Fibroblast of villous mesenchyme (primary cell): ENCODE measurements around the gene GIPC3. TPM values are rescaled to one million over a fixed set of nuclear protein-coding genes. Genes with fewer than 3 reads are reported as not detected.
A peak's percentile ranks its signal among the peaks of the same experiment; 100 is the strongest.

Source experiments
- DNase-seq: peaks from one replicate; pipeline ENCODE4 v3.0.0-alpha.2; 2010; ENCODE audit warnings: low read depth
- H3K4me3 ChIP-seq: 2 replicates; pipeline ENCODE4 v1.5.1; 2011; ENCODE audit warnings: low read depth, mild to moderate bottlenecking, low read length
- total RNA-seq: library from RNA; depleted of rRNA; stranded (reverse); fragments of >200 nt; gene quantifications from 2 replicates; pipeline ENCODE4 v1.2.3, GENCODE V29; 2012
- TF ChIP-seq, protein P1 (sequence below): IDR thresholded peaks from 2 replicates; pipeline ENCODE4 v1.5.1; 2012; ENCODE audit warnings: low read depth, mild to moderate bottlenecking, low read length; ENCODE audit not compliant: insufficient read depth

GIPC3 gene
- total RNA-seq, 1 donor: 0.43 TPM

DNA sequence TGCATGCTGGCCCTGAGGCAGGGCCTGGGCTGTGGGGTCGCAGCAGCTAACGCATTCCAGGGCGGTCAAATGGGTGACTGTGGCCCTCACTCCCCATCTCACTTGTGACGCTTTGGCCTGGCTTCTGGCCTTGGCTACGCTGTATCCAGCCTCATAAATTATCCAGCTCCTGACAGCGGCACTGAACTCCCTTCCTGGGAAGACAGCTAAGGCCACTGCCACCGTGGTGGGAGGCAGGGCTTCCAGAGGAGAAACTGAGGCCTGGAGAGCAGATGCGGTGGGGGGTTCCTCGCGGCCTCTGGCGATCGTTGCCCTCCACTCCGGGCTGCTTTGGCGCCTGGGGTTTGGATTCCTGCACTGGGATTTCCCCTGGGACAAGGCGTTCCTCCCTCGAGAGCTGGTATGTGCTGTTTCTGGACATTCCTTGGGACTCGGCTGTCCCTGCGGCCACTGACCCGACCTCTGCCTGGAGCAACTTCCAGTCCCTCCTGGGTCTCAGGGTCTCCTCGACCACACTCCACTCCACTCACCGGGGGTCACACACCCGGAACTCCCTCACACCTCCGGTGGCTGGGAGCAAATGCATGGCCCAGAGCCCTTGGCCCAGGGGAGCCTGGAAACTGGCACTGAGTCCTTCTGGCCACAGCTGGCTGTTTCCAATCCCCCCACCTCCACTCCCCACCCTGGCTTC is 18.0 kb downstream of the GIPC3 start:
- TF ChIP-seq, protein P1, sequence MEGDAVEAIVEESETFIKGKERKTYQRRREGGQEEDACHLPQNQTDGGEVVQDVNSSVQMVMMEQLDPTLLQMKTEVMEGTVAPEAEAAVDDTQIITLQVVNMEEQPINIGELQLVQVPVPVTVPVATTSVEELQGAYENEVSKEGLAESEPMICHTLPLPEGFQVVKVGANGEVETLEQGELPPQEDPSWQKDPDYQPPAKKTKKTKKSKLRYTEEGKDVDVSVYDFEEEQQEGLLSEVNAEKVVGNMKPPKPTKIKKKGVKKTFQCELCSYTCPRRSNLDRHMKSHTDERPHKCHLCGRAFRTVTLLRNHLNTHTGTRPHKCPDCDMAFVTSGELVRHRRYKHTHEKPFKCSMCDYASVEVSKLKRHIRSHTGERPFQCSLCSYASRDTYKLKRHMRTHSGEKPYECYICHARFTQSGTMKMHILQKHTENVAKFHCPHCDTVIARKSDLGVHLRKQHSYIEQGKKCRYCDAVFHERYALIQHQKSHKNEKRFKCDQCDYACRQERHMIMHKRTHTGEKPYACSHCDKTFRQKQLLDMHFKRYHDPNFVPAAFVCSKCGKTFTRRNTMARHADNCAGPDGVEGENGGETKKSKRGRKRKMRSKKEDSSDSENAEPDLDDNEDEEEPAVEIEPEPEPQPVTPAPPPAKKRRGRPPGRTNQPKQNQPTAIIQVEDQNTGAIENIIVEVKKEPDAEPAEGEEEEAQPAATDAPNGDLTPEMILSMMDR: no peak
- DNase-seq: no peak
- H3K4me3 ChIP-seq: no peak overlapping the region

DNA sequence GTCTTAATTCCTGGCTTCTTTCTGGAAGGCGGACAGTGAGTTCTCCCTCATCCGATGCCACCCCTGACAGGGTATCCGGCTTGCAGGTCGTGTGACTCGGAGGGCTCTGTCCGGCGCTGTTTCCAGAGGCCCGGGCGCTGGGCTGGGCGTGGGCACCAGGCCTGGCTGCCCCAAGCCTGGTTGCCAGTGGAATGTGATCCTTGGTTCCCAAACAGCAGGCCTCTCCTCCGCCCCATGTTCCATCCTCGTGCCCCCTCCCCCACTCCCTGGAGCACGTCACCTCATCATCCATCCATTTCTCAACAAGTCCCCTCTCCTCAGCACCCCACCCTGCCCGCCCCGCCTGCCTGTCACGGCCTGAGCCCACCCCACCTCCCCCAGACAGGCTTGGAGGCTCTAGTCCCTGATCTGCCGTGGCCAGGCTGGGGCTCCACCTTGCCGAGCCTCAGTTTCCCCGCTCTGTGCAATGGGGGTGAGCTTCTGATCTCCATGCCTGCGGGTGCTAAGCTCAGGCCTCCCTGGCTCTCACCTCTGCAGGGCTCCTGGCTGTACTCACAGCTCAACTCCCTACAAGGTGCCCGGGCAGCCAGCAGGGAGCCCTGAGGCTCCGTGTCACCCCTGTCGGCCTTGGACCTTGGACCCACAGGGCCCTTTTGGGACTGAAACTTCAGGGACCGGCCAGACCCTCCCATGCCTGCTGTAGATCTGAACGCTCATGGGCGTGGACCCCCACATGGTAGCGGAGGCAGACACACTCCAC is 19.1 kb downstream of the GIPC3 start:
- TF ChIP-seq, protein P1: no peak
- H3K4me3 ChIP-seq: no peak overlapping the region
- no peak for DNase-seq

DNA sequence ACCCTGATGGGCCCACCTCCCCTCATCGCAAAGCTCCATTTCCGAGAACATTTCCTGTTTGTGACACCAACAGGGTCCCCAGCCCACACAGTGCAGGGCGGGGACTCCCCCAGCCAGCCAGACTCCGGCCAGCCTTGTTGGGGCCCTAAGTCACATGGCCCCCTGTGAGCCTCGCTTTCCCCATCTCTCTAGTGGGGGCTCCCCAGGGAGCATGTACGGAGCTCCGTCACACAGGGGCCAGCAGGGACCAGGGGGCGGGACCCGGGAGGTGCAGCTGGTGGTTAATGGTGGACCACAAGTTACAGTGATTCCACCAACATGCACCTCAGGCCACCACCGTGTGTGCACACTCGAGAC is 19.7 kb downstream of the GIPC3 start:
- TF ChIP-seq, protein P1: no peak
- no peak overlapping the region for H3K4me3 ChIP-seq
- DNase-seq: no peak

- peak overlapping the region; percentile 64 for H3K4me3 ChIP-seq
- TF ChIP-seq, protein P1: no peak
- no peak for DNase-seq
Observed at GRCh38 chr19:3605361-3605760, 20.1 kb downstream of the GIPC3 start.

GRCh38 chr19:3605770-3606169 is 20.5 kb downstream of the GIPC3 start:
- H3K4me3 ChIP-seq: peak overlapping the region; percentile 64
- TF ChIP-seq, protein P1: no peak
- DNase-seq: no peak

DNA sequence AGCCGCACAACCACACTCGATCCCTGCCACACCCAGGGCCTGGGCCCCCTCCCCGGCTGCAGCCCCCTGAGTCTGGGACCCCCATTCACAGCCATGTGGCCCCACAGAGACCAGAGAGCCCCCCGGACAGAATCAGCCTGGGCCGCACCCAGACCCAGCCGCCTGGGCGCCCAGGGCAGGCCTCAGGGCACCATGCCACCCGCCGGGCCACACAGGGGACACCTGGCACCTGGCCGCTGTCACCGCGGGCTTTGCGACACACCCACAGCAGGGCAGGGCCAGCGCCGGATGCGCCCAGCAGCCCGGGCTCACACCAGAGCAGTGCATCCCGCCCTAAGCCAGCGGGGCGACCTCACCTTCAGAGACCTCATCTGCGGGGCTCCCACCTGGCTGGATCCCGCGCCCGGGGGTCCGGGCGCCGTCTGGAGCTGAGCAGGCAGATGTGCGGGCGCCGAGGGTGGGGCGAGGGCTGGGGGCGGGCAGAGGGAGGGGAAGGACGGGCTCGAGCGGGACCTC is 21.0 kb downstream of the GIPC3 start:
- TF ChIP-seq, protein P1: no peak

More for the DNA sequence above, 21.0 kb downstream of the GIPC3 start:
- no peak for DNase-seq
- peak overlapping the region; percentile 64 for H3K4me3 ChIP-seq
